Measurements from ENCODE around the gene PCYT1B.

- TF ChIP-seq CTCF (IDR thresholded peaks at IDR 0.05), result no peak
- TF ChIP-seq POLR2A (IDR thresholded peaks at IDR 0.05), result no peak
Observed at GRCh38 chrX:24567169-24567568, 80.0 kb downstream of the PCYT1B start.
